ENCODE results near the gene ACOT7.
A peak's percentile ranks its signal among the peaks of the same experiment; 100 is the strongest.

Gene ACOT7

GRCh38 chr1:6360517-6361070 lies 33.0 kb downstream of the ACOT7 start:
- no peak for DNase-seq (ENCODE audit: low read depth)

DNA sequence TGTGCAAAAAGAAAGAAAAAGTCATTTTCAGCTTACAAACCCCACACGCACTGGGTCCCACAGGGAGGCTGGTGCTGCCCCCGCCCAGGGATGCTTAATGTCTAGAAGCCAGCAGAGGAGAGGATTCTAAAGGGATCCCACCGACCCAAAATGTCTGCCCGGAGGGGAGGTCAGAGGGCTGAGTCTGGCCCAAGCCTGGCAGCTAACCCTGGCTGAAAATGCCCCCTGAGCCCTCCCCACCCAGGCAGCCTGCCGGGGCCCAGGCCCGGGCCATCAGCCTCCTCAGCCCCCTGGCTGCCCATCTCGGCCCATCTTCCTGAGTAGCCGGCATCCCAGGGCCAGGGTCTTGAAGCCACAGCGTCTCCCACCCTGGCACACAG lies 33.5 kb downstream of the ACOT7 start:
- no peak for DNase-seq (ENCODE audit: low read depth)

- peak; percentile 28 for DNase-seq (ENCODE audit: low read depth)
Measured at GRCh38 chr1:6359216-6360116, 34.1 kb downstream of the ACOT7 start.

- no peak for DNase-seq (ENCODE audit: low read depth)
Measured at GRCh38 chr1:6358757-6359201, 34.8 kb downstream of the ACOT7 start.

GRCh38 chr1:6358144-6358624 lies 35.4 kb downstream of the ACOT7 start:
- DNase-seq (ENCODE audit: low read depth), result no peak

GRCh38 chr1:6357243-6357936 lies 36.2 kb downstream of the ACOT7 start:
- DNase-seq (ENCODE audit: low read depth), result no peak

- DNase-seq (ENCODE audit: low read depth), result no peak
Measured at GRCh38 chr1:6355621-6356020, 37.9 kb downstream of the ACOT7 start.

GRCh38 chr1:6354659-6355317 lies 38.8 kb downstream of the ACOT7 start:
- no peak for DNase-seq (ENCODE audit: low read depth)

- DNase-seq (ENCODE audit: low read depth), result no peak
Measured at GRCh38 chr1:6353955-6354658, 39.5 kb downstream of the ACOT7 start.

- no peak for DNase-seq (ENCODE audit: low read depth)
Measured at GRCh38 chr1:6353619-6353954, 40.0 kb downstream of the ACOT7 start.

GRCh38 chr1:6352138-6352563 lies 41.4 kb downstream of the ACOT7 start:
- DNase-seq (ENCODE audit: low read depth), result no peak

DNA sequence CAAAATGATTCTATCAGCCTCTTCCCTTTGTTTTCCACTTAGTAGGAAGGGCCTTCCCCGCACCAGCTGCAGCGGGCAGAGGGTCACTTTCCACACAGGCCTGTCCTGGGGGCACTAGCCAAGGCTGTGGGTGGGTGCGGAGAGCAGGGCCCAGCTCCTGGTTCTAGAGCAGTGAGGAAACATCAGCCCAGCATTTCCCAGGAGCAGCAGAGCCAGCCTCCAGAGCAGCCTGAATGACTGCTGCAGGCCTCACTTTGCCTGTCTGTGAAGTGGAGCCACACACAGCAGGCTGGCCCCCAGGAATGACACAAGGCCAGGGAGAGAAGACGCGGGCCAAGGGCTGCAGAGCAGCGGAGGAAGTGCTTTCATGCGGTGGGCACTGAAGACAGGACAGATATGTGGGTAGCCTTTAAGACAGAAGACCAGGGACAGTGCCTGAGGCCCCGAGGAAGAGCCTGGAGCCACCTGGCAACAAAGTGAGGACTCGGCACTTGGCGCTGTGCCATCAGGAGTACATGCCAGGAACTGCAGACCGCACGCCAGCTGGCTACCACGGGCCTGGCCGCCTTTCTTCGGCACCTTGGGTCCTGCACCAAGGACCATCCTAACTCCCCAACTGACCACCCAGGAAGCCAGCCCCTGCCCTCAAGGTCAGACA lies 42.0 kb downstream of the ACOT7 start:
- no peak for DNase-seq (ENCODE audit: low read depth)

DNA sequence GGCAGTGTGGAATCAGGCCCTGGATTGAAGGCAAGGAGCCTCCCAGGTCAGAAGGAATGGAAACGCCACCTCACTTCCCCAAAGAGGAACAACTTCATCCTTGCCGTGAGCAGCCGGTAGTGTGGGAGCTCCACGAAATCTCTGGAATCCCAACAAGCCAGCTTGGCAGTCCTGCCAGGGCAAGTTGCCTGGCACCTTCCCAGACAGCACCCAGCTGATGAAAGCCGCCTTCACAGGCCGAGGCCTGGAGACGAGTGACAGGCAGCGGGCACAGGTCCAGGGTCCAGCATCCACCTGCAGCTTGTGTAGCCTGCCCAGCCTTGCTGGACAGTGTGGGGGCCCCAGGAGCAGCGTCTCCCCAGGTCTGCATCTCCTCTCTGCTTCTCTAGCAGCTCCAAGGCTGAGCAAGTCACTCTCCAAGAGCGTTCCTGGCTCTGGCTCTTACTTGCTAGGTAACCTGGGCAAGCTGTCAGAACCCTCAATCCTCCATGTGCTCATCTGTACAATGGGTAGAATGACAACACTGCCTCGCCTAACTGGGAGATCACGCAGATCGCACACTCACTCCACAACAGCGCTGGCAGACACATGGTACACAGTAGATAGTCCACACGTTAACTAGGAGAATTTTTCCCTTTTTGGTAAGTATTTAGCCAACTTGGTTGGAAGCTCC lies 43.0 kb downstream of the ACOT7 start:
- DNase-seq (ENCODE audit: low read depth), result no peak

DNA sequence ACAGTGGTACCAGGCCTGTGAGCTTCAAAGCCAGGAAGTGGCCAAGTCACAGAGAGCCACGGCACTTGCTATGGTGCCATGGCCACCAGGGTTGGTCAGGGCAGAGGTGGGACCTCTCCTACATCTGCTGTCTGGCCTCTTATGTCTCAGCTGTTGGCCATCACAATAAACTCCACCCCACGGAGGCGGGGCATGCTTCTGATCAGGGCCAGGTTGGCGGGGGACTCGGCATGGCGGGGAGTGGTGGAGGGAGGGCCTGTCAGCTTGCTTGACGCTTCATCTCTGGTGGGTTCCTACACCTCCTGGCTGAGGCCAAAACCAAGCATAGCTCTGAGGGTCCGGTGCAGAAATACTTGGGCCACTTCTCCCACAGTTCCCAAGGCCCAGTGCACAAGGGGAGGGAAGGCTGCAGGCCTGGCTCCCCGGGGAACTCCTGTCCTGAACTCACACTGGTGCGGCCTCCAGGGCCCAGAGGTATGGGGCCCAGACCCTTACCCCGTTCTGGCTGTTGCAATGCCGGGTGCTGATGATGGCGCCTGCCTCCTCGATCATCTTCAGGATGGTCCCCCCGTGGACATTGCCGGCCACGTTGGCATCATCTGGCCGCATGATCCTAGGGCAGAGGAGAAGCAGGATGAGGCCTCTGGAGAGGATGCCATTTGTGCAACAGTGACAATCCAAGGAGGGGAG lies 44.2 kb downstream of the ACOT7 start:
- DNase-seq (ENCODE audit: low read depth), result no peak

- DNase-seq (ENCODE audit: low read depth), result peak; percentile 24
Measured at GRCh38 chr1:6348511-6349191, 44.9 kb downstream of the ACOT7 start.

DNA sequence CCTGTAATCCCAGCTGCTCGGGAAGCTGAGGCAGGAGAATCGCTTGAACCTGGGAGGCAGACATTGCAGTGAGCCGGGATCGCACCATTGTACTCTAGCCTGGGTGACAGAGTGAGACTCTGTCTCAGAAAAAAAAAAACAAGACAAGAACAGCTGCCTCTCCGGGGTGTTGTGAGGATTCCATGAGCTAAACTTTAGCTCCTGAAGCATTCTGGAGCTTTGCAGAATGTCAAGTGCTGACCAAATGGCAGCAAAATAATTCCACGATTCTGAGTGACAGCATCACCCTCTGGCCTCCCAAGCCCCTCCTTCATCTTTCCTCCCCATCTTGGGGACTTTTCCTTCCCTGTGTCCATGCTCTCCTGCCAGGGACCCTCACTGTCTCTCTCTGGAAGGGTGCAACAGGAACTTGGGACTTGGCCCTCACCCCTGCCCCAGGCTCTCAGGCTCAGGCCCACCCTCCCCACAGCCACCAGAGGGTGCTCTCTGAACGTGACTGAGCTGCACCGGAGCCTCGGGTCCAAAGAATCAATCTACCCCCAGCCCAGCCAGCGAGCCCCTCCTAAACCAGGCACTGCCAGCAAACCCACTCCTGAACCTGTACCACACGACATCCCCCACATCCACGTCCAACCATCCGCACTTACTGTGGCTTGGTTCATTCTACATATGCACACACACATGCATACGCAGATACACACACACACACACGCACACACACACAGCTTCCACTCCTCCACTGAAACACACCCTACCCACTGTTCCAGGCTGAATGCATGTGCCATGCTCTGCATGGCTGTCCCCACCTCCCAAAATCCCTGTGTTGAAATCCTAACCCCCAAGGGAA lies 45.7 kb downstream of the ACOT7 start:
- peak; percentile 39 for DNase-seq (ENCODE audit: low read depth)

DNA sequence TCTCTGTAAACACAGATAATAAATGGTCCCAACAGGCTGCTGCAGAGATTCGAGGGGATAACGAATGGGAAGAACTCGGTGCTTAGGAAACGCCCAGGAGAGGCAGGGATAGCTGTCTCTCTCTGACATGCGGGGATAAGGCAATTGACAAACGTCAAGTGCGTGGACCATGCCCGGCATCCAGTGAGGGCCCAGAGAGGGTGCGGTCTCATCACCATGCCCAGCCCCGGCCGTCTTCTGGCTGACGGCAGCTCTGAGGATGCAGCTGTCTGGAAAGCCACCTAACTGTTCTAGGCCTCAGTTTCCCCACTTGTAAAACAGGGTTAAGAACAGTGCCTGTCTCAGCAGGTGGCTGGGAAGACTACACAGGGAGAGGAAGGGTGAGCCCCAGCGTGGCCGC lies 48.1 kb downstream of the ACOT7 start:
- no peak for DNase-seq (ENCODE audit: low read depth)

GRCh38 chr1:6345009-6345408 lies 48.6 kb downstream of the ACOT7 start:
- DNase-seq (ENCODE audit: low read depth), result no peak

Data from stimulated activated CD8-positive, alpha-beta memory T cell treated with anti-CD3 and anti-CD28 coated beads, Interleukin-12 subunit alpha, Interleukin-12 subunit beta, amount 100 ng/mL, for 4 hours (primary cell).